Heart right ventricle (tissue), 16 donors: ENCODE data around the gene HSDL2. TPM values are rescaled to one million over a fixed set of nuclear protein-coding genes. Genes with fewer than 3 reads are reported as not detected.

Experiments used
- ATAC-seq, 8 donors: fragments of 200-7000 bp; cut with Tn5 transposase; one replicate each; pipeline ENCODE4 v1.9.1; 2020; ENCODE audit warnings: mild to moderate bottlenecking in 8 of 8, moderate library complexity in 8 of 8, moderate number of reproducible peaks in 1 of 8
- DNase-seq, 2 donors: peaks; one replicate each; pipeline ENCODE4 v3.0.0-alpha.2; 2020
- H3K27ac ChIP-seq, 10 donors: fragments of 200-600 bp; sonication (generic) in 2 of 10; one replicate each; pipeline versions ENCODE4 v1.5.0 to v1.8.0; 2020 to 2022; ENCODE audit warnings: mild to moderate bottlenecking in 3 of 10
- H3K27me3 ChIP-seq, 7 donors: fragments of 200-600 bp; one replicate each; pipeline ENCODE4 v1.8.0; 2021 to 2022; ENCODE audit warnings: mild to moderate bottlenecking in 2 of 7
- H3K36me3 ChIP-seq, 9 donors: fragments of 200-600 bp; sonication (generic) in 1 of 9; one replicate each; pipeline versions ENCODE4 v1.5.0 to v1.8.0; 2020 to 2022; ENCODE audit warnings: mild to moderate bottlenecking in 2 of 9
- H3K4me1 ChIP-seq, 9 donors: fragments of 200-600 bp; sonication (generic) in 1 of 9; one replicate each; pipeline versions ENCODE4 v1.5.0 to v1.8.0; 2020 to 2022; ENCODE audit warnings: mild to moderate bottlenecking in 4 of 9
- H3K4me3 ChIP-seq, 10 donors: fragments of 200-600 bp; sonication (generic) in 2 of 10; one replicate each; pipeline versions ENCODE4 v1.5.0 to v1.8.0; 2020 to 2022; ENCODE audit warnings: mild to moderate bottlenecking in 7 of 10, moderate library complexity in 2 of 10
- H3K9me3 ChIP-seq, 11 donors: fragments of 200-600 bp in 10 of 11; sonication (generic) in 2 of 11; one replicate each; pipeline versions ENCODE4 v1.5.0 to v1.8.0; 2013 to 2022; ENCODE audit warnings: mild to moderate bottlenecking in 2 of 11, control low read depth in 1 of 11, moderate library complexity in 1 of 11
- CTCF ChIP-seq, 9 donors: fragments of 200-600 bp; sonication (generic) in 2 of 9; IDR thresholded peaks; one replicate each; pipeline versions ENCODE4 v1.5.0 to v1.8.0; 2021 to 2022; ENCODE audit warnings: antibody characterized with exemption in 9 of 9, mild to moderate bottlenecking in 5 of 9, moderate library complexity in 1 of 9
- WGBS, 2 donors: extraction: QIAGEN DNeasy Blood & Tissue Kit; methylation state at CpG; one replicate each; pipeline ENCODE4 v1.1.7; 2013; ENCODE audit warnings: inconsistent platforms in 1 of 2; 5-methylcytosine and 5-hydroxymethylcytosine counted together
- intact Hi-C, 10 donors: fragments of 100-400 bp; cut with DNase I; formaldehyde crosslinking; loops; one replicate each; pipeline versions ENCODE4 v1.11.1 to v1.14.2; 2022
- polyA plus RNA-seq, 2 donors: library from polyadenylated mRNA; stranded (reverse); fragments of 200-250 nt; gene quantifications; one replicate each; pipeline ENCODE4 v1.2.3, GENCODE V29; 2013
- total RNA-seq, 10 donors: library from RNA; stranded (reverse); fragmentation: NEBNext Ultra II Directional in 3 of 10; extraction: Animal tissue kit (Norgen Biotek cat#: 25700) in 3 of 10; gene quantifications; one replicate each; pipeline versions ENCODE4 v1.2.1 to v1.2.4, GENCODE V29; 2021 to 2023
- donor health status: Arrhythmogenic right ventricular cardiomyopathy.
- donor health status: ischemic (EF 13 %, LVEDD 7.1; RV severe dilation, severe dysfunction).
- donor health status: healthy with polysubstance abuse.
- donor health status: DM: no; HTN: yes; CAD: no.
- donor health status: DM: no; HTN: no; CAD: no.
- donor health status: ischemic (EF 25% LVEDD 6.9; RV normal size, moderate dysfunction).
- donor health status: ischemic (EF 25% LVEDD 5.7; RV mildly dilated, moderate dysfunction).
- donor health status: healthy.
- donor health status: DM: yes; HTN: yes; CAD: no.
- donor health status: Ischemic cardiomyopathy.
- donor health status: ischemic (EF 35%, LVEDD 5.7; RV mildly dilated, moderate dysfunction).
- donor health status: nonischemic (EF 11% LVEDD 7.7; RV severe dilation, severe dysfunction).
- donor health status: DM: yes; HTN: yes; CAD: no.
- donor health status: PGD.
- donor health status: ischemic (EF 29% LVEDD 5.4; RV normal size, mild dysfunction).
- donor health status: nonischemic (EF 23%, LVEDD 6.1; RV moderate dilation, normal function).

Gene HSDL2
- total and polyA plus RNA-seq, 12 donors: 36.6 to 238 (median 190) TPM

- DNase-seq: no peak
- 94 to 97% methylated on average over 6 of the region's 6 CpGs for WGBS, 2 donors
- ATAC-seq: no peak
- Histone ChIP-seq H3K4me3 (no peak overlapping the region), H3K9me3 (no peaks in the 10 kb centered on the region), H3K27ac (no peak overlapping the region), H3K4me1 (no peaks in the 10 kb centered on the region), H3K36me3 (peaks cover 0 to 62% (median 10%) of the 10 kb centered on the region in 9 donors), H3K27me3 (no peaks in the 10 kb centered on the region)
- no peak for TF ChIP-seq CTCF (IDR thresholded peaks at IDR 0.05)
- intact Hi-C loops: no loop called here
Observed at GRCh38 chr9:112430006-112430522, 50.2 kb downstream of the HSDL2 start.

- 81 to 89% methylated on average over 5 of the region's 5 CpGs for WGBS, 2 donors
- H3K27ac ChIP-seq: no peak overlapping the region
Observed at GRCh38 chr9:112433499-112434392, 53.8 kb downstream of the HSDL2 start.

GRCh38 chr9:112434487-112434886 is 54.6 kb downstream of the HSDL2 start:
- intact Hi-C loops: no loop called here
- Histone ChIP-seq H3K27me3 (no peaks in the 10 kb centered on the region), H3K4me3 (no peak overlapping the region), H3K27ac (no peak overlapping the region), H3K4me1 (no peaks in the 10 kb centered on the region), H3K36me3 (peaks cover 0 to 70% (median 19%) of the 10 kb centered on the region in 9 donors), H3K9me3 (no peaks in the 10 kb centered on the region)
- no peak for DNase-seq
- no peak for ATAC-seq
- 89 to 91% methylated on average over 1 of the region's 1 CpG for WGBS, 2 donors
- no peak for TF ChIP-seq CTCF (IDR thresholded peaks at IDR 0.05)

More at GRCh38 chr9:112433499-112434392, 53.8 kb downstream of the HSDL2 start:
- H3K36me3 ChIP-seq: peaks cover 0 to 72% (median 13%) of the 10 kb centered on the region in 9 donors
- no peaks in the 10 kb centered on the region for H3K4me1 ChIP-seq
- no peak for TF ChIP-seq CTCF (IDR thresholded peaks at IDR 0.05)
- no peaks in the 10 kb centered on the region for H3K27me3 ChIP-seq
- ATAC-seq (no peak), DNase-seq (no peak)
- no peak overlapping the region for H3K4me3 ChIP-seq
- intact Hi-C loops: no loop called here
- no peaks in the 10 kb centered on the region for H3K9me3 ChIP-seq

GRCh38 chr9:112437406-112437805 is 57.5 kb downstream of the HSDL2 start:
- H3K9me3 ChIP-seq: no peaks in the 10 kb centered on the region
- ATAC-seq (no peak), DNase-seq (no peak)
- H3K27ac ChIP-seq: no peak overlapping the region
- TF ChIP-seq CTCF (IDR thresholded peaks at IDR 0.05): no peak
- no peak overlapping the region for H3K4me3 ChIP-seq
- H3K36me3 ChIP-seq: peaks cover 0 to 72% (median 23%) of the 10 kb centered on the region in 9 donors
- no peaks in the 10 kb centered on the region for H3K27me3 ChIP-seq
- H3K4me1 ChIP-seq: no peaks in the 10 kb centered on the region
- intact Hi-C loops: no loop called here
- 96 to 97% methylated on average over 2 of the region's 2 CpGs for WGBS, 2 donors
